ENCODE results near the gene RFX3. TPM values are rescaled to one million over a fixed set of nuclear protein-coding genes. Genes with fewer than 3 reads are reported as not detected.

The RFX3 gene
- total and polyA plus RNA-seq, 2 donors (not counting 3 experiments of a cell fraction or from before 2014, with no cell fraction given): 4.8 to 10.5 TPM

DNA sequence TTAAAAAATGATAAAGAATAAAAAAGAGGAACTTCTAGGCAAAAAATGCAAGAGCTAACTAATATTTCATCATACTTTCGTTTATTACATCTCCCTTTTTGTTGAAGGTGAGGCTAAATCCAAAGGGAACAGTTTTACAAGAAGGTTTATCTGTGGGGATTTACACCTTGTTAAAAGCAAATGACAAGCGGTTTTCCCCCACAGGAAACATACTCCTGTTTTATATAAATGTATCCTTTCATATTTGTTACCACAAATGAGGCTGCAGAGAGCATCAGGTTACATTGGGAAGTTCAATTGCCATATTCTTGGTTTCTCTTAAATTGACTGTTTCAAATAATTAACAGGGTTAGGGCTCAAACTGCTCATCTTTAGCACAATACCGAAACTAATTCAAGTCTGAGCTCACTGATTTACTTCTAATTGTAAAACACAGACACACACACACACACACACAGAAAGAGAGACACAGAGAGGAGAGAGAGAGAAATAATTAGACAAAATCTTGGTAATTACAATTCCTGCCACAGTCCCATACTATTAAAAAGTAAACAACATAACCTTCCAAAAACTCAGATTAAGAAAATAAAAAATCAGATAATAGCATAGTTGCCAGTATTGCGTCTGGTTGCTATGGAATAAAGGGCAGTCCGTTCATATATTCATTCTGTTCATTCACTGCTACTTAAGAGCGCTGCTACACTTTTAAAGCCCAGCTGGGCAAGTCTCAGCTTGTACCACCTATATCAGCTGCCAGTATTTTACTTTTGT, 17.1 kb downstream of the RFX3 start:
- Histone ChIP-seq H3K27ac (ENCODE audit: insufficient read depth, low read depth, low read length) (no peak overlapping the region), H4K20me1 (replicated peaks; ENCODE audit: control insufficient read depth, extremely low read depth, insufficient read depth, low read length) (no peaks in the 10 kb centered on the region), H3K36me3 (ENCODE audit: control insufficient read depth in 2 of 2, extremely low read depth in 1 of 2, insufficient read depth in 2 of 2, low read length in 2 of 2) (no peaks in the 10 kb centered on the region), H3K4me3 (replicated peaks in 1 of 3; ENCODE audit: insufficient read depth in 1 of 3, low read depth in 1 of 3, low read length in 3 of 3) (no peak overlapping the region), H3K9ac (replicated peaks; ENCODE audit: extremely low read depth, insufficient read depth, low read length) (no peak overlapping the region), H3K4me2 (ENCODE audit: insufficient read depth, low read length) (no peak overlapping the region), H3K4me1 (ENCODE audit: control insufficient read depth, extremely low read depth, insufficient read depth, low read length) (peaks cover 6% of the 10 kb centered on the region), H2AFZ (ENCODE audit: low read depth, low read length) (peak overlapping the region; percentile 38), H3K79me2 (ENCODE audit: control insufficient read depth, insufficient read depth, low read length) (no peaks in the 10 kb centered on the region), H3K9me3 (replicated peaks; ENCODE audit: control insufficient read depth, insufficient read depth, low read length) (no peaks in the 10 kb centered on the region), H3K9me1 (replicated peaks; ENCODE audit: control insufficient read depth, extremely low read depth, insufficient read depth, low read length) (no peaks in the 10 kb centered on the region), H3K27me3 (ENCODE audit: control insufficient read depth in 2 of 2, insufficient read depth in 2 of 2, low read length in 2 of 2) (no peaks in the 10 kb centered on the region)
- TF ChIP-seq MYC (IDR thresholded peaks at IDR 0.05; ENCODE audit: low read depth, low read length) (no peak), JUN (IDR thresholded peaks at IDR 0.05; ENCODE audit: borderline replicate concordance, insufficient read depth, insufficient read length, low read depth) (no peak)
- CTCF ChIA-PET: interaction anchor here (1.0 to 2.3 kb wide), 5 partner anchors 8 to 268 kb away, joined by 4 to 12 read pairs (median 6); no protein-coding TSS in a partner anchor
- intact Hi-C loops (cut with micrococcal nuclease): no loop called here
- FAIRE-seq (no peak), DNase-seq (ENCODE audit: low read depth, low spot score) (peak; percentile 44)
- dilution Hi-C loops (cut with MboI; ENCODE audit: extremely low pct_ligation_motif_present, low sequenced_read_pairs): no loop called here
- POLR2A ChIA-PET: no interaction called here
- BruUV-seq (replicated peaks): TSS peak; percentile 49

- TF ChIP-seq, protein P1, sequence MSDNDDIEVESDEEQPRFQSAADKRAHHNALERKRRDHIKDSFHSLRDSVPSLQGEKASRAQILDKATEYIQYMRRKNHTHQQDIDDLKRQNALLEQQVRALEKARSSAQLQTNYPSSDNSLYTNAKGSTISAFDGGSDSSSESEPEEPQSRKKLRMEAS (IDR thresholded peaks at IDR 0.05; ENCODE audit: insufficient read depth, insufficient read length): no peak
- no peak overlapping the region for H2AFZ ChIP-seq (ENCODE audit: low read depth, low read length)
- no peaks in the 10 kb centered on the region for H3K27me3 ChIP-seq (ENCODE audit: control insufficient read depth in 2 of 2, insufficient read depth in 2 of 2, low read length in 2 of 2)
- H3K9ac ChIP-seq (replicated peaks; ENCODE audit: extremely low read depth, insufficient read depth, low read length): no peak overlapping the region
- intact Hi-C loops (cut with micrococcal nuclease): no loop called here
- no peak overlapping the region for H3K4me3 ChIP-seq (replicated peaks in 1 of 3; ENCODE audit: insufficient read depth in 1 of 3, low read depth in 1 of 3, low read length in 3 of 3)
- no peaks in the 10 kb centered on the region for H3K36me3 ChIP-seq (ENCODE audit: control insufficient read depth in 2 of 2, extremely low read depth in 1 of 2, insufficient read depth in 2 of 2, low read length in 2 of 2)
- no peaks in the 10 kb centered on the region for H4K20me1 ChIP-seq (replicated peaks; ENCODE audit: control insufficient read depth, extremely low read depth, insufficient read depth, low read length)
- peaks cover 6% of the 10 kb centered on the region for H3K4me1 ChIP-seq (ENCODE audit: control insufficient read depth, extremely low read depth, insufficient read depth, low read length)
- no peaks in the 10 kb centered on the region for H3K79me2 ChIP-seq (ENCODE audit: control insufficient read depth, insufficient read depth, low read length)
- BruUV-seq (replicated peaks): no TSS peak
- H3K9me1 ChIP-seq (replicated peaks; ENCODE audit: control insufficient read depth, extremely low read depth, insufficient read depth, low read length): no peaks in the 10 kb centered on the region
- FAIRE-seq (no peak), DNase-seq (ENCODE audit: low read depth, low spot score) (no peak)
- no peak overlapping the region for H3K27ac ChIP-seq (ENCODE audit: insufficient read depth, low read depth, low read length)
- ChIA-PET CTCF (interaction anchor here (1.0 to 2.3 kb wide), 5 partner anchors 9 to 267 kb away, joined by 4 to 12 read pairs (median 6); no protein-coding TSS in a partner anchor), POLR2A (no interaction called here)
- H3K4me2 ChIP-seq (ENCODE audit: insufficient read depth, low read length): no peak overlapping the region
- H3K9me3 ChIP-seq (replicated peaks; ENCODE audit: control insufficient read depth, insufficient read depth, low read length): no peaks in the 10 kb centered on the region
- dilution Hi-C loops (cut with MboI; ENCODE audit: extremely low pct_ligation_motif_present, low sequenced_read_pairs): no loop called here
Observed at GRCh38 chr9:3508078-3508431, 17.7 kb downstream of the RFX3 start.
